Nucleus accumbens (tissue), 56 donors: ENCODE results near the gene TADA2A.
"Not testable (repeated sequence)": the region's sequence is repeated elsewhere in the genome, so short reads cannot be mapped to it uniquely, and the experiment has no call there.

ENCODE experiments used
- DNase-seq, 56 donors: peaks; one replicate each; lab custom pipeline; 2025; lab: John Stamatoyannopoulos, UW

Gene TADA2A

DNA sequence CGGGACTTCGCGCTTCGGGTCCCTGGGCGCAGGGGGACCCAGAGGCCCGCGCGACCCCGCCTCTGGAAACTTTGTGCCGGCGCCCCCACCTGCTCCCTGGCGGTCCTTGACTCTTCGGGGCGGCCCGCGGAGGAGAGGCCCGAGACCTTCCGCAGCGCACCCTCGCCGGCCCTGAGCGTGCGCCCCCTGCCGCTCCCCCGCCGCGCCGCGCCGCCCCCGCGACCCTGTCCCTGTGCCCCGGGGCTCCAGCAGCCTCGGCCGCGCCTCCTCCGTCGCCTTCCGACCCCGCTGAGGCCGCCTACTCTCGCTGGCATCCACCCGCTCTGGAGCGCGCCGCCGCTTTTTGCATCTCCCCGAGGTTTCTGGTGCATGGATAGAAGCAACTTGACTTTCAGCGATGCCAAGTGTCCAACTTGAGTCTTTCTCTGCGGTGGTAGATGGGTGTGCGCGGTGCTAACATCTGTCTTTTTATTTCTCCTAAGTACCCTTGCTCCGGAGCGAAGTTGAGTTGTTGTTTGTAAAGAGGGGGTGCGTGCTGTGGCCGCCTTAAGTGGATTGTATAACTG lies 83.4 kb downstream of the TADA2A start:
- peak in 39 of 56 donors; percentile 20 to 75 (median 59) for DNase-seq

- DNase-seq: peak in 23 of 56 donors; percentile 9 to 66 (median 34)
Observed at GRCh38 chr17:37490638-37491614, 84.2 kb downstream of the TADA2A start.

- no peak for DNase-seq
Observed at GRCh38 chr17:37492167-37492566, 85.5 kb downstream of the TADA2A start.

GRCh38 chr17:37493249-37494027 lies 86.8 kb downstream of the TADA2A start:
- DNase-seq: no peak

DNA sequence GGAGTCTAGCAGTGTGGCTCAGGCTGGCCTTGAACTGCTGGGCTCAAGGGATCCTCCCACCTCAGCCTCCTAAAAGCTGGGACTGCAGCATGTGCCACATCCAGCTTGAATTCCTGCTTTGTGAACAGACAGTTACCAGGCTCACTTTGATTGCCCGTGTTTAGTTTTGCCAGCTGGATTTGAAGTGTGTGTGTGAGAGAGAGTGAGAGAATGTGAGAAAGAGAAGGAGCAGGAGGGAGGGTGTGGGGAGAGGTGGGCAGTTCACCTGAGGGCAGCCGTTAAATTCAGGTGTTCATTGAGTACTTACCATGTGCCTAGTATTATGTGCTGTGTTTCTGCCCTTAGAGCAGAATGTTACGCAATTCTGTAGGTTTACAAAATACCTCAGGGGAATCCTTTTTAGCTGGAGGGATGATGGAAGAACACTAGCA lies 87.7 kb downstream of the TADA2A start:
- no peak for DNase-seq

DNA sequence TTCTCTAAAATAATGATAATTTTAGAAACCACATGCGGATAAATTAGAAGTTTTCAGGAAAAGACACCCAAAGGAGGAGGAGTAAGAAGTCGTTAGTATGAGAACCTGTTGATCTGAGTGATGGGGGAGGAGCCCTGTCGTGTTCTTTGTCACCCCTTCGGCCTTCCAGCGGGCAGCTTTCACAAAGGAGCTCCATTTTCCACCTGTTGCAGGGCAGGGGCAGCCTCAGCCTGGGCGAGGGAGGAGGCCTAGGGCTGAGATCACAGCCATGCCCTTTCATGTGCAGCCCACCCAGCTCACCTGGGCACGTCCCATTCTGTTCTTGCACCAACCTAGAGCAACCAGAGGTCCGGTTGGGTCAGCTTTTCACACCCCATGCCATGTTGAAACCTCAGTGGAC lies 88.3 kb downstream of the TADA2A start:
- no peak for DNase-seq

- no peak for DNase-seq
Observed at GRCh38 chr17:37500378-37500777, 93.7 kb downstream of the TADA2A start.

- DNase-seq: no peak
Observed at GRCh38 chr17:37502009-37502936, 95.6 kb downstream of the TADA2A start.

- DNase-seq: no peak
Observed at GRCh38 chr17:37503148-37503547, 96.5 kb downstream of the TADA2A start.

DNA sequence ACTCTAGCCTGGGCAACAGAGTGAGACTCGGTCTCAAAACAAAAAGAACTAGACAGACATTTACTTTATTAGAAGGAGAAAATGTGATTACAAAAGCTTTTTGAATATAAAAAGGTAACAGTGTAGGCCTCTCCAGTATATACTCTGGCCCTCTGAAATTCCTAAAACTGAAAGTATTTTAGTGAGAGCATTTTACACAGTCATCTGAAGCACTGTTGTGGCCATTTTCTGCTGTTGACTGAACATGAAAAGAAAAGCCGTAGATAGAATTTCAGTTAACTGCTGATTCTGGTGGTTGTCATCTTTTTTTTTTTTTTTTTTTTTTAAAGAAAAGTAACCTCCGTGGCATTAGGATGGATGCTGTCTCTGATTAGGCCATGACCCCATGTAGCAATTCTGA lies 98.6 kb downstream of the TADA2A start:
- DNase-seq: no peak

- peak in 9 of 56 donors; percentile 5 to 42 (median 18) for DNase-seq
Observed at GRCh38 chr17:37506678-37507077, 100.0 kb downstream of the TADA2A start.

GRCh38 chr17:37507111-37507510 lies 100.4 kb downstream of the TADA2A start:
- DNase-seq: peak in 1 of 56 donors; percentile 31

DNA sequence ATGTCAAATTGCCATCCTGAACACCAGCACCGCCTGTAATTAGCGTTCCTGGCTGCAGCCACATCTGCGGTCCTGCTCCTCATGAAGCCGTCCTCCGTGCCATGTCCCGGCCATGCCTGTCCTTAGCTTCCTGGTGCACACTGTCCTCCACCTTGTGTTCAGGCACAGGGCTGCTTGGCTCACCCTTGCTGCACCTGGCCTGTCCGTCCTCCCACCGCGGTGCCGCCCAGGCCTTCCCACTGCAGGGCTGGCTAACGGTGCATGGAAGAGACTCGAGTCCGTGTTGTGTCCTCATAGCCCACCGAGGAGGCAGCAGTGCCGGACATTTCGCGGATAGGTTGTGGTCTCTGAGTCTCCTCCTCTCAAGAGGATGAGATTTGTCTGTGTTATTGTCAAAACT lies 103.4 kb downstream of the TADA2A start:
- no peak for DNase-seq

GRCh38 chr17:37511642-37512041 lies 105.0 kb downstream of the TADA2A start:
- not testable (repeated sequence) for DNase-seq

GRCh38 chr17:37512442-37513068 lies 105.9 kb downstream of the TADA2A start:
- DNase-seq: peak in 5 of 56 donors; percentile 13 to 40 (median 18)

DNA sequence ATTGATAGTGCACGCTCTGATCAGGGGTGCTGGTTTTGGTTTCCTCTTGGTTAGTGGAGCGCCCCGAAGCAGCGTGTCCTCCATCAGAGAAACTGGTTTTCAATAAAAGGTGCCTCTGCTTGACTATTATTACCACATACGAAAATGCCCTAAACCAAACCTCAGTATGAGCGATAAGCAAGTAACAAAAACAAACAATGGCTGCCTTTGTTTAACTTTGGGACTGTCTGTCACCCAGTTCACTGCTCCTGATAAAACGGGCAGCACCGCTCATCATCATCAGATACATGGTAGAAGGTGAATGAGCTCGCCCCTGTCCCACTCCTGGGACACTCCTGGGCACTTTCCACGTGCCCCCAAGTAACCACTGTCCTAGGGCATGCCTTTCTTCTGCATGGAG lies 107.0 kb downstream of the TADA2A start:
- no peak for DNase-seq

- peak in 7 of 56 donors; percentile 1 to 63 (median 23) for DNase-seq
Observed at GRCh38 chr17:37516127-37516571, 109.5 kb downstream of the TADA2A start.

DNA sequence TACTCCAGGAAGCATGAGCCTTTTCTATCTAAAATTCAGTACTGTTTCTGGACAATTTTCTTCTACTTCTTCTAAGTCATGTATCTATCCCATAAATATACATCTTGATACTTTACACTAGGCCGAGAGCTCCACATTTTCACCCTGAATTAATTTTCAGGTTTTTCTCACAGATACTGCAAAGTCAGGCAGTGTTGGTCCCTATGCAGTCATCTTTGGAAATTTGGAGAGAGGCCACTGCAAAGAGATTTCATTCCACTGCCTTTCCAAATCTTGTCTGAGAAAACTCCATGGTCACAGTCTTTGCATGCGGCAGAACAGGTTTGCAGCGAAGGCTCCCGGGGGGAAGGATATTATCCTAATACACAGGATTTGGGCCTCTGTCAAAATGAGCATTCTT lies 111.2 kb downstream of the TADA2A start:
- DNase-seq: no peak

DNA sequence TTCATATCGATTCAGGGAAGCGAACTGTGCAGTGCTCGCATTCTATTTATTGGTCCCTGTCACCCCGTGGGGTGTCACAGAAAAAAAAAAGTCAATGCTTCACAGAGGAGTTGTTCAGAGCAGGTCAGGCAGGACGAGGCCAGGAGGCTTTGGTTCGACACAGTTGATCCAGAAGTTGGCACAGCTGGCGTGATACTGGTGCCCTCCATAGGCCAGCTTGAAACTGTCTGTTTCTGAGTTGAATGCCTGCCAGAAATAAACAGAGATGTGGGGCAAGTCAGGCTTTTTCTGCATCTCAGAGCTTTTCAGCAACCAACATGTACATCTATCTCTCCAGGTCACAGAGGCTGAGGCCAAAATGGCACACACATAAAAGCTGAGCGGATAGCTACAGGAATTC lies 112.1 kb downstream of the TADA2A start:
- DNase-seq: peak in 2 of 56 donors; percentile 3 to 20
